HG03139 (cell line): ENCODE data around the gene FBXO11.

ENCODE experiments used
- ATAC-seq: cut with Tn5 transposase; IDR thresholded peaks from one replicate; pipeline ENCODE4 v1.9.1; 2021; ENCODE audit not compliant: unreplicated experiment

Gene FBXO11

GRCh38 chr2:47796090-47796697 is 110.1 kb downstream of the FBXO11 start:
- no peak for ATAC-seq

GRCh38 chr2:47785986-47786385 is 120.3 kb downstream of the FBXO11 start:
- no peak for ATAC-seq

GRCh38 chr2:47784352-47784851 is 121.9 kb downstream of the FBXO11 start:
- no peak for ATAC-seq

- peak; percentile 32 for ATAC-seq
Measured at GRCh38 chr2:47783486-47784351, 122.6 kb downstream of the FBXO11 start.

- peak; percentile 83 for ATAC-seq
Measured at GRCh38 chr2:47782671-47783485, 123.4 kb downstream of the FBXO11 start, which contains the start of gene MSH6. Gene MSH6 (plus strand): TSS chr2:47783145. CDS start chr2:47783234, 89 bp downstream.

GRCh38 chr2:47782381-47782670 is 124.0 kb downstream of the FBXO11 start:
- no peak for ATAC-seq

- no peak for ATAC-seq
Measured at GRCh38 chr2:47779426-47779790, 126.9 kb downstream of the FBXO11 start.

GRCh38 chr2:47778698-47779425 is 127.4 kb downstream of the FBXO11 start:
- no peak for ATAC-seq

- ATAC-seq, result no peak
Measured at GRCh38 chr2:47777277-47777937, 128.9 kb downstream of the FBXO11 start.

- no peak for ATAC-seq
Measured at GRCh38 chr2:47774567-47774966, 131.7 kb downstream of the FBXO11 start.

GRCh38 chr2:47772343-47772742 is 134.0 kb downstream of the FBXO11 start:
- no peak for ATAC-seq

GRCh38 chr2:47771211-47771610 is 135.1 kb downstream of the FBXO11 start:
- ATAC-seq, result no peak

- no peak for ATAC-seq
Measured at GRCh38 chr2:47769318-47769717, 137.0 kb downstream of the FBXO11 start.

GRCh38 chr2:47767880-47768609 is 138.3 kb downstream of the FBXO11 start:
- ATAC-seq, result no peak

- no peak for ATAC-seq
Measured at GRCh38 chr2:47767497-47767844, 138.8 kb downstream of the FBXO11 start.

- ATAC-seq, result no peak
Measured at GRCh38 chr2:47751856-47752414, 154.4 kb downstream of the FBXO11 start.

- no peak for ATAC-seq
Measured at GRCh38 chr2:47747878-47748277, 158.4 kb downstream of the FBXO11 start.

- no peak for ATAC-seq
Measured at GRCh38 chr2:47744074-47744473, 162.2 kb downstream of the FBXO11 start.

GRCh38 chr2:47741637-47742036 is 164.7 kb downstream of the FBXO11 start:
- ATAC-seq, result no peak
